GM12892 (cell line): ENCODE measurements around the gene KIAA1549.
"Not testable (repeated sequence)": the region's sequence is repeated elsewhere in the genome, so short reads cannot be mapped to it uniquely, and the experiment has no call there.

Experiments used
- DNase-seq: peaks from one replicate; pipeline ENCODE4 v3.0.0; 2011; ENCODE audit not compliant: insufficient read length
- FAIRE-seq: peaks from 2 replicates; lab custom pipeline; 2011; peaks lifted over from hg19 to GRCh38; lab: Jason Lieb, UNC
- POLR2A ChIP-seq: IDR thresholded peaks from 2 replicates; pipeline ENCODE4 v1.6.1; 2011; ENCODE audit warnings: low read depth, low read length, control low read depth
- POLR2AphosphoS5 ChIP-seq: IDR thresholded peaks from 2 replicates; pipeline ENCODE4 v1.6.1; 2011; ENCODE audit warnings: low read depth, low read length, control low read depth
- TAF1 ChIP-seq: IDR thresholded peaks from 2 replicates; pipeline ENCODE4 v1.6.1; 2011; ENCODE audit warnings: low read depth, mild to moderate bottlenecking, control low read depth, low read length, borderline replicate concordance

Gene KIAA1549

DNA sequence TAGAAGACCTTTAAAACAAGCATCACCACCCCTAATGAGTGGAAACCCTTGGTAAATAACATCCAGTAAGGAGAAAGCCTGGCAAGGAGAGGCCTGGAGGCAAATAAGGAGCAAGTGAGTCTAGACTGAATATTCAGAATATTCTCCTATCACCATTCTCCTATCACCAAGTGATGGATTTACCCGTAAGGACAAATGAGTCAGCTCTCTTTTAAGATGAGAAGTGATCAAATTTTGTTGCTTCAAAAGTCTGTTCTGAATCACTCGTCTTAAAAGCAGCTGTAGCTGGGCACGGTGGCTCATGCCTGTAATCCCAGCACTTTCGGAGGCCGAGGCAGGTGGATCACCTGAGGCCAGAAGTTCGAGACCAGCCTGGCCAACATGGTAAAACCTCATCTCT lies 28.4 kb downstream of the KIAA1549 start:
- no peak for TF ChIP-seq POLR2AphosphoS5
- no peak for TF ChIP-seq TAF1
- no peak for TF ChIP-seq POLR2A
- DNase-seq (no peak), FAIRE-seq (no peak)

DNA sequence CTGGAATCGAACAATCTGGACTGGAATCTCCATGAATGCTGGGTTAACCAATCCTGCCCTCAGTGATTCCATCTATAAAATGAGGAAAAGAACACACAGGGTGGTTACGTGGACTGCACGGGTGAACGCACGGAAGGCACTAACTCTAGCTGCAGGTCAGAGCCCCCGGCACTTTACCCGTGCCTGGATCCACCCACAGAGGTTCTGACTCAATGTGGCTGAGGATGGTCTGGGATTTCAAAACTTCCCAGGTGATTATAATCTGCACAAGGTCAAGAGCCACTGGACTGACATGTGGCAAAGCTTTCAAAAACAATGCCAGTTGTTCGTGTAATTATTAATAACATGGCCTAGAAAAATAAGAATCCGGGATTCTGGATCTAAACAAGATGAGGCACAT lies 29.2 kb downstream of the KIAA1549 start:
- no peak for FAIRE-seq
- DNase-seq, result no peak
- TF ChIP-seq TAF1 (no peak), POLR2A (no peak), POLR2AphosphoS5 (no peak)

DNA sequence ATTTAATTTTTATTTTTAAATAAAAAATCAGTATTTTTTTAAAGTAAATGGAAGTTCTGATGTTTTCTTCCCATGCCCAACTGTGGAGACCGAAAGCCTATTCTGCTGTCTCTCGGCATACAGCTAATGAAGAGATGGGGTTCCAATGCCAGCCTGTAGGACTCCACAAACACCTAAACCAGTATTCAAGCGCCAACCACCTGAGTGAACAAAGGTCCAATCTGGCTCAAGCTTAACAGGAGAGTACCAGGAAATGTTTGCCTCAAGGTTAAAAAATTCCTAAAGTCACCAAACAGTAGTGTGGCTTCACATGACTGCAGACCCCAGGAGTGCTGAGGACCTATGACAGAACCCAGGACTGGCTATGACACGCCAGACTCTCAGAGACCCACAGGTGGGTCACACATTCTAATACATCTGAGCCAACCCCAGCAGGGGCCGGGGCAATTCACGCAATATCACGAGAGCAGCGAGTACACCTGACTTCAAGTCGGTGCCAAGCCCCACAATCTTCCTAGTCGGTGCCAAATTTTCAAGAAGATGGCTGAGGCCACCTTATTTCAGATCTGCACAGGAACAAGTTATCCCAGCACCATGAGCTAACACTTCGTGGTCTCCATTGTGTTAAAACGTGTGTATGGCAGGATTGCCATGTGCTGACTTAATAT lies 31.6 kb downstream of the KIAA1549 start:
- no peak for FAIRE-seq
- TF ChIP-seq POLR2A (no peak), TAF1 (no peak), POLR2AphosphoS5 (no peak)
- no peak for DNase-seq

DNA sequence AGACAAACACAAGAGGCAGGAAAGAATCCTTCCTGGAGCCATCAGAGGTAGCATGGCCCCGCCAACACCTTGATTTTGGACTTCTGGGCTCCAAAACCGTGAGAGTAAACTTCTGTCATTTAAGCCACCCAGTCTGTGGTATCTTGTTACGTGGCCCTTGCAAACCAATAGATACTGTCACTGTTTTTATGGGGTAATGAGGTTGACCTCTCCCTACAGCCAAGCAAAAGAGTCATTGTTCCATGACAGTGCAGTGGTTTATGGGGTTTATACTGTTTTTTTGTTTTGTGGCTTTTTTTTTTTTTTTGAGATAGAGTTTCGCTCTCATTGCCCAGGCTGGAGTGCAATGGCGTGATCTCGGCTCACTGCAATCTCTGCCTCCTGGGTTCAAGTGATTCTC lies 32.8 kb downstream of the KIAA1549 start:
- no peak for DNase-seq
- no peak for FAIRE-seq

DNA sequence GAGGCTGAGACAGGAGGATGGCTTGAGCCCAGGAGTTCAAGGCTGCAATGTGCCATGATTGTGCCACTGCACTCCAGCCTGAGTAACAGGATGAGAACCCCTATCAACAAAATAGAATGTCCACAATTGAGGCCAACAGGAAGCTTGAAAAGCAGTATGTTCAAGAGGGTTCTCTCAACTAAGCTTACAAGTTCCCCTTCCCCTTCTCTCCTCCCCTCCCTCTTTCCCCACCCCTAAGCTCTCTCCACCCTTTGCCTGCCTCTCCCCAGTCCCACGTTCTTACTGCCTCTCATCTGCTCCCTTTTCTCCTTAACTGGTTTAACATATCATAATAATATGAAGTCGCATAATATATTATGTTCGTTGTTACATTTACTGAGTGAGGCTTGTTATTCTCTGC lies 35.4 kb downstream of the KIAA1549 start:
- TF ChIP-seq TAF1 (no peak), POLR2A (no peak), POLR2AphosphoS5 (no peak)
- DNase-seq, result no peak

More for the DNA sequence above, 32.8 kb downstream of the KIAA1549 start:
- TF ChIP-seq TAF1, result no peak
- no peak for TF ChIP-seq POLR2A
- TF ChIP-seq POLR2AphosphoS5, result no peak

DNA sequence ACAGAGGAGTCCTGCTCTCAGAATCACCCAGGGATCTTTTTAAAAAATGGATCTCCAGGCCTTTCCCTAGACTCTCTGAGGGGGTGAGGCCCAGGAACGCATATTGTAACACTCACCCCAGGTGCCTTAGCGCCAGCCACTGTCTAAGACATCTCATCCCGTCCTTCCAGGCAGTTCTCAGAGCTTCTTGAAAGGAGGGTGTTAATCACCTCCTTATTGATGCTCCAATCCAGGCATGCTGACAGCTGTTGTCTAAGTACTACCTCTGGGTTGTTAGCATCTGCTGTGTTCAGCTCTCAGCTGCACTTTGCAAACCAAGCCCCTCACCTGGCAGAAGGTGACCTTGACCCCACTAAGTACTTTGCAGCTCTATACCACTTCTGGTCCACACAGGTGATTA lies 36.0 kb downstream of the KIAA1549 start:
- TF ChIP-seq TAF1 (no peak), POLR2AphosphoS5 (no peak), POLR2A (no peak)
- no peak for FAIRE-seq
- no peak for DNase-seq

More for the DNA sequence above, 35.4 kb downstream of the KIAA1549 start:
- FAIRE-seq, result no peak

DNA sequence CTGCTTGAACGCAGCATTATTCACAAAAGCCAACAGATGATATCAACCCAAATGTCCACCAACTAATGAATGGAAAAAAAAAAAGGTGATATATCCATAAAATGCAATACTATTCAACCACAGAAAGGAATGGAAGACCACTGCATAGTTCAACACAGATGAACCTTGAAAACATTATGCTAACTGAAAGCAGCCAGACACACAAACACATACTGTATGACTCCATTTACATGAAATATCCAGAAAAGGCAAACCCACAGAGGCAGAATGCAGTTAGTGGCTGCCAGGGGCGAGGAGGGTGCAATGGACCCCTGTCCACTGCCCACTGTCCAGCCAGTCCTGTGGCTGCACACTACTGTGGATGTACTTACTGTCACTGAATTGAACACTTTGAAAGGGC lies 36.6 kb downstream of the KIAA1549 start:
- TF ChIP-seq POLR2AphosphoS5, result no peak
- no peak for TF ChIP-seq TAF1
- TF ChIP-seq POLR2A, result no peak
- DNase-seq (no peak), FAIRE-seq (no peak)

DNA sequence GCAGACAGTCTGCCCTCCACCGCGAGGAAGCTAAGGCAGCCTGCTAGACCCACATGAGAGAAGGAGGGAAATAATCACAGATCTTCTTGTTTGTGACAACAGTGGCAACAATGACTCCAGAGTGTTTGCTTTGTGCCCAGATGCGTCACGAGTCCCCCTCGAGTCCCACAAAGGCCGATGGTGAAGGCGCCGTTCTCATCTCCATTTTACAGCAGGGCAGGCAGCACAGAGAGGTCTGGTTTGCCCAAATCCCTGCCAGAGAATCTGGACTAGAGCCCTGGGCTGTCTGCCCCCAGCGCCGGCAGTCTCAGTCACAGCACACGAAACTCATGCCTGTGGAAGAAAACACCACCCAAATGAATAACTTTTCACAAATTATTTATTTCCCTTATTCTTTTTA lies 38.1 kb downstream of the KIAA1549 start:
- FAIRE-seq (no peak), DNase-seq (no peak)
- TF ChIP-seq POLR2A (no peak), TAF1 (no peak), POLR2AphosphoS5 (no peak)

DNA sequence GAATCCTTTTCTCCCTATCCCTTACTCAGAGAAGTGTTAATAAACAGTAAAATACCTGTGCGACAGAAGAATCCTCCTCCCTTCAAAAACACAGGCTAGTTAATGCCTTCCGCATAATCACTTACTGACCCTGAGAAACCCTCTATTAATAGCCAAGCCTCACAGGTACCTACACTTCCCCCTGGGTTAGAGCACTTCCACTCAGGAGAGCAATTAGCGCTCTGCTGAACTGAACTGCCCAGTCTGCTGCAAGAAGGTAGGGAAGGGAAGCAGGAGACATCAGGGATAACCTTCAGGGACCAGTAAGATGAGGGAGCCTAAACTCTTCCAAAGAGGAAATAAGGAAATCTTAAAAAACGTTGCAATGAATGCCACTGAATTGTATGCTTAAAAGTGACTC lies 39.6 kb downstream of the KIAA1549 start:
- DNase-seq, result no peak
- TF ChIP-seq POLR2A, result no peak
- no peak for FAIRE-seq

DNA sequence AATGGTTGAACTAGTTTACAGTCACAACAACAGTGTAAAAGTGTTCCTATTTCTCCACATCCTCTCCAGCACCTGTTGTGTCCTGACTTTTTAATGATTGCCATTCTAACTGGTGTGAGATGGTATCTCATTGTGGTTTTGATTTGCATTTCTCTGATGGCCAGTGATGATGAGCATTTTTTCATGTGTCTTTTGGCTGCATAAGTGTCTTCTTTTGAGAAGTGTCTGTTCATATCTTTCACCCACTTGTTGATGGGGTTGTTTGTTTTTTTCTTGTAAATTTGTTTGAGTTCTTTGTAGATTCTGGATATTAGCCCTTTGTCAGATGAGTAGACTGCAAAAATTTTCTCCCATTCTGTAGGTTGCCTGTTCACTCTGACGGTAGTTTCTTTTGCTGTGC lies 40.6 kb downstream of the KIAA1549 start:
- not testable (repeated sequence) for FAIRE-seq, DNase-seq

DNA sequence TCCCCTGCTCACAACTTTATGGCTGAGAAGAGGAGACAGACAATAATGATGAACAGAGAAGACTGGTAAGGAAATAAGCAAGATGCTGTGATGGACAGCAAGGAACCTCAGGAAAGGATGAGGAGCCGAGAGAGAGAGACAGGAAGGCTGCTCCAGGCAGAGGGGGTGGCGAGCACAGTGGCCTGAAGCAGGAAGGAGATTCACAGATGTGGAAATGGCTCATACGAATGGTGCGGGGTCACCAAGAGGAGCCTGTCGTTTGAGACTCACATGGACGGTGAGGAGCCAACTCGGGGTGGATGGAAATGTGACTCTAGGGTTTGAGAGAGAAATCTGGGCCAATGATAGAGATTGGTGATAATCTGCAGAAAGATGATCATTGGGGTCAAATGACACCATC lies 43.7 kb downstream of the KIAA1549 start:
- no peak for TF ChIP-seq POLR2A
- TF ChIP-seq TAF1, result no peak
- no peak for TF ChIP-seq POLR2AphosphoS5
- DNase-seq (no peak), FAIRE-seq (no peak)

DNA sequence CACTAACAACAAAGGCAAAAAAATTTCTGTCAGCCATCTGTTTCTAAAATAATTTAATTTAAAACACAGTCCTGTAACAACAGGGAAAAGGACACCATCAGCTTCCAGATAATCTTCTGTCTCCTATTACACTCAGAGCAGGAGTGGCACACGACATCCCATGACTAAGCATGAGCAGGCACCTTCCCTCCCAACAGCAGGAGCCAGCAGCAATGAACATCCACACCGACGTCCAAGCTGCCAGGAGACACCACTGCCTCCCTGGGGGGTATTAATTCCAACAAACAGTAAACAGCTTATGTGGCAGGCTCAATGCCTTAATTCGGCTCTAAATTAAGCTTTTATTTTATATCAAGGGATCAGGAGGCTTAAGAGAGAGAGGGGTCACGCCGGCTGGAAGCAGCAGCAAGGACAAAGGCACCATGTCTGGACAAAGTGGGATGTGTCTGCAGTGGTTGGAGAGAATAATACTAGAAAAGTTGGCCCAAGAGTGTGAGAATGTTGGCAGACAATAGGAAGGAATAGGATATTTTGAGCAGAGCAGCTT lies 45.7 kb downstream of the KIAA1549 start:
- TF ChIP-seq TAF1, result no peak
- no peak for TF ChIP-seq POLR2A
- TF ChIP-seq POLR2AphosphoS5, result no peak
- no peak for FAIRE-seq
- DNase-seq, result no peak

DNA sequence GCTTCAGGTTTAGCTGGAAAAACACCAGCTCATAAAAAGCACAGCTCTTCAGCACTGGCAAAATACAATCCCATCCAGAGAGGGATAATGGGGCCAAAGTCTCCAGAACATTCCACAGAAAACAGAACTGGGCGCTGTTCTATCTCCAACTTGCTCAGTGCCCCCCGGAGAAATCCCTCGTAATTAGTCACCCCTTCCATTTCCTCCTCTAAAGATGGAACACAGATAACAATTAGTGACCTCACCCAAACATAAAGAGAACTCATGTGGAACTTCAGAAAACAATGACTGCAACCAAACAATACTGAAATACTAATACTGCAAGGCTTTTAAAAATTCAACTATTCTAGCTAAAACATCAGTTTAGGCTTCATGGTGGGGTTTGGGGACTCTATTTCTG lies 46.3 kb downstream of the KIAA1549 start:
- no peak for DNase-seq

More for the DNA sequence above, 46.3 kb downstream of the KIAA1549 start:
- no peak for TF ChIP-seq POLR2A
- FAIRE-seq, result no peak
